MM.1S (cell line): ENCODE results near the gene VAV3.
"Not testable (repeated sequence)": the region's sequence is repeated elsewhere in the genome, so short reads cannot be mapped to it uniquely, and the experiment has no call there.

ENCODE experiments used
- DNase-seq: peaks from one replicate; pipeline ENCODE4 v3.0.0-alpha.2; 2015
- H2AFZ ChIP-seq: fragments of 300-600 bp; sonication (generic); 2 replicates; pipeline ENCODE4 v1.6.0; 2016; ENCODE audit warnings: antibody characterized with exemption, low read length
- H3F3A ChIP-seq: fragments of 300-600 bp; sonication (generic); 2 replicates; pipeline ENCODE4 v1.6.1; 2016; ENCODE audit warnings: mild to moderate bottlenecking, antibody characterized with exemption, low read length, moderate library complexity, mixed read lengths; ENCODE audit not compliant: insufficient read depth
- H3K27ac ChIP-seq: fragments of 300-600 bp; sonication (generic); 2 replicates; pipeline ENCODE4 v1.5.1; 2016; ENCODE audit warnings: mild to moderate bottlenecking, low read length
- H3K27me3 ChIP-seq: fragments of 300-600 bp; sonication (generic); replicated peaks from 2 replicates; pipeline ENCODE4 v1.6.0; 2016; ENCODE audit warnings: low read length; ENCODE audit not compliant: insufficient read depth
- H3K36me3 ChIP-seq: fragments of 300-600 bp; sonication (generic); replicated peaks from 2 replicates; pipeline ENCODE4 v1.6.1; 2016; ENCODE audit warnings: mild to moderate bottlenecking, low read length, mixed read lengths; ENCODE audit not compliant: insufficient read depth
- H3K4me1 ChIP-seq: fragments of 300-600 bp; sonication (generic); 2 replicates; pipeline ENCODE4 v1.6.1; 2016; ENCODE audit warnings: low read length, mixed read lengths
- H3K4me2 ChIP-seq: fragments of 300-600 bp; sonication (generic); 2 replicates; pipeline ENCODE4 v1.6.0; 2016; ENCODE audit warnings: low read depth, low read length
- H3K4me3 ChIP-seq: fragments of 300-600 bp; sonication (generic); 2 replicates; pipeline ENCODE4 v1.5.1; 2016; ENCODE audit warnings: low read length, mixed read lengths
- H3K79me2 ChIP-seq: fragments of 300-600 bp; sonication (generic); 2 replicates; pipeline ENCODE4 v1.6.1; 2016; ENCODE audit warnings: mixed run types, low read length, mixed read lengths
- H3K9ac ChIP-seq: fragments of 300-600 bp; sonication (generic); 2 replicates; pipeline ENCODE4 v1.6.1; 2016; ENCODE audit warnings: low read length, mixed read lengths
- H3K9me2 ChIP-seq: fragments of 300-600 bp; sonication (generic); replicated peaks from 2 replicates; pipeline ENCODE4 v1.6.1; 2016; ENCODE audit warnings: mild to moderate bottlenecking, low read length, mixed read lengths; ENCODE audit not compliant: insufficient read depth
- H3K9me3 ChIP-seq: fragments of 300-600 bp; sonication (generic); replicated peaks from 2 replicates; pipeline ENCODE4 v1.6.1; 2016; ENCODE audit warnings: mild to moderate bottlenecking, low read length, mixed read lengths; ENCODE audit not compliant: insufficient read depth
- H4K20me1 ChIP-seq: fragments of 300-600 bp; sonication (generic); 2 replicates; pipeline ENCODE4 v1.6.1; 2016; ENCODE audit warnings: mild to moderate bottlenecking, low read length, moderate library complexity, mixed read lengths; ENCODE audit not compliant: insufficient read depth
- EZH2 ChIP-seq: fragments of 300-600 bp; sonication (generic); optimal IDR thresholded peaks from 2 replicates; pipeline ENCODE3; 2017; ENCODE audit warnings: low read depth, mild to moderate bottlenecking, antibody characterized with exemption, low read length, mixed read lengths
- EZH2phosphoT487 ChIP-seq: fragments of 300-600 bp; sonication (generic); IDR thresholded peaks from 2 replicates; pipeline ENCODE4 v1.6.1; 2018; ENCODE audit warnings: antibody characterized with exemption, low read length
- TF ChIP-seq, protein P1 (sequence below): fragments of 300-600 bp; sonication (generic); IDR thresholded peaks from 2 replicates; pipeline ENCODE4 v1.5.1; 2016; ENCODE audit warnings: antibody characterized with exemption, low read length, mixed read lengths

The VAV3 gene

GRCh38 chr1:107704911-107705310 lies 260.1 kb downstream of the VAV3 start:
- Histone ChIP-seq H3K4me2 (no peak overlapping the region), H3K36me3 (no peaks in the 10 kb centered on the region), H3F3A (peaks cover 16% of the 10 kb centered on the region), H3K27me3 (no peaks in the 10 kb centered on the region), H3K4me1 (peaks cover 33% of the 10 kb centered on the region), H3K9me2 (no peaks in the 10 kb centered on the region), H3K27ac (no peak overlapping the region), H4K20me1 (no peaks in the 10 kb centered on the region), H2AFZ (no peak overlapping the region), H3K79me2 (no peaks in the 10 kb centered on the region), H3K9me3 (no peaks in the 10 kb centered on the region), H3K9ac (no peak overlapping the region), H3K4me3 (no peak overlapping the region)
- TF ChIP-seq, protein P1, sequence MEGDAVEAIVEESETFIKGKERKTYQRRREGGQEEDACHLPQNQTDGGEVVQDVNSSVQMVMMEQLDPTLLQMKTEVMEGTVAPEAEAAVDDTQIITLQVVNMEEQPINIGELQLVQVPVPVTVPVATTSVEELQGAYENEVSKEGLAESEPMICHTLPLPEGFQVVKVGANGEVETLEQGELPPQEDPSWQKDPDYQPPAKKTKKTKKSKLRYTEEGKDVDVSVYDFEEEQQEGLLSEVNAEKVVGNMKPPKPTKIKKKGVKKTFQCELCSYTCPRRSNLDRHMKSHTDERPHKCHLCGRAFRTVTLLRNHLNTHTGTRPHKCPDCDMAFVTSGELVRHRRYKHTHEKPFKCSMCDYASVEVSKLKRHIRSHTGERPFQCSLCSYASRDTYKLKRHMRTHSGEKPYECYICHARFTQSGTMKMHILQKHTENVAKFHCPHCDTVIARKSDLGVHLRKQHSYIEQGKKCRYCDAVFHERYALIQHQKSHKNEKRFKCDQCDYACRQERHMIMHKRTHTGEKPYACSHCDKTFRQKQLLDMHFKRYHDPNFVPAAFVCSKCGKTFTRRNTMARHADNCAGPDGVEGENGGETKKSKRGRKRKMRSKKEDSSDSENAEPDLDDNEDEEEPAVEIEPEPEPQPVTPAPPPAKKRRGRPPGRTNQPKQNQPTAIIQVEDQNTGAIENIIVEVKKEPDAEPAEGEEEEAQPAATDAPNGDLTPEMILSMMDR = no peak
- no peak for TF ChIP-seq EZH2
- TF ChIP-seq EZH2phosphoT487 = no peak
- no peak for DNase-seq

DNA sequence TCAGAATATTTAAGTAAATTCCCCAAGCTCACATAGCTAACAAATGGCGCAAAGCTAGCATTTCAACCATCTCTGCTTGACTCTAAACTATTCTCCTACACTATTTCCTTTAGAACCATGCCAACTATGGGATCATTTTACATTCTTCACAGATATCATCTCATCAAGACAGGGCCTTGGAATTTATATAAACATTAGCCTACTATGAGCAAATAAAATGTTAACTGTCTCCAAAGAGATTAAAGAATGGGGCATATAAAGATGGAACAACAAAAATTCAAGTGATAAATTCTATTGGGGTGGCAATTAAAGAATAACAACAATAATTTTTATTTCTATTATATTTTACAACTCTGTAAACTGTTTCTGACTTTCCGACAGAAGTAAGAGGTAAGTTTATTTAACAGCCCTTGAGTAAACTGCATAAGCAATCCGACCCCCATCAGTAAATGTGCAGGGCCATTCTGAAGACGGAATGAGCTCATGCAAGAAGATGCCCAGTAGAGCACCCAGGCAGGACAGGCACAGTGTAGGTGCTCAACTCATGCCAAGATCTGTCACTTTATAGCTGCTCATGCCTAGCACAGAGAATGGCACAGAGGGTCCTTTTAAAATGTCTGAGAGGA lies 261.9 kb downstream of the VAV3 start:
- Histone ChIP-seq H3F3A (peaks cover 16% of the 10 kb centered on the region), H3K27me3 (no peaks in the 10 kb centered on the region), H3K4me3 (no peak overlapping the region), H3K9me2 (no peaks in the 10 kb centered on the region), H2AFZ (no peak overlapping the region), H3K9ac (no peak overlapping the region), H4K20me1 (no peaks in the 10 kb centered on the region), H3K9me3 (no peaks in the 10 kb centered on the region), H3K36me3 (no peaks in the 10 kb centered on the region), H3K27ac (no peak overlapping the region), H3K4me1 (peaks cover 29% of the 10 kb centered on the region), H3K4me2 (no peak overlapping the region), H3K79me2 (no peaks in the 10 kb centered on the region)
- DNase-seq = no peak
- TF ChIP-seq EZH2 = no peak
- TF ChIP-seq, protein P1 = no peak
- no peak for TF ChIP-seq EZH2phosphoT487

GRCh38 chr1:107700651-107701050 lies 264.3 kb downstream of the VAV3 start:
- not testable (repeated sequence) for H4K20me1 ChIP-seq, H3K9me3 ChIP-seq, H3K4me2 ChIP-seq, H3F3A ChIP-seq, H3K9ac ChIP-seq, H3K4me3 ChIP-seq, H3K27me3 ChIP-seq, H3K9me2 ChIP-seq, H2AFZ ChIP-seq, H3K4me1 ChIP-seq, DNase-seq, H3K36me3 ChIP-seq, H3K79me2 ChIP-seq, H3K27ac ChIP-seq

DNA sequence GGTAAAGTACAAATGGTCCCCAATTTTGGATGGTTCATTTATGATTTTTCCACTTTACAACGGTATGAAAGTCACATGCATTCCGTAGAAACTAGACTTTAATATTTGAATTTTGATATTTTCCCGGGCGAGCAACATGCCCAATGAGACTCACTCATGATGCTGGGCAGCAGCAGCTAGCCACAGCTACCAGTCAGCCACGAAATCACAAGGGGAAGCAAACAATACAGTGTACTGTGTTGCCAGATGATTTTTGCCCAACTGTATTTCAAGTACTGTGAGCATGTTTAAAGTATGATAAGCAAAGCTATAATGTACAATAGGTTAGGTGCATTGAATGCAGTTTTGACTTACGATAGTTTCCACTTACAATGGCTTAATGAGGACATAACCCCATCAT lies 266.8 kb downstream of the VAV3 start:
- H4K20me1 ChIP-seq = no peaks in the 10 kb centered on the region

More for the DNA sequence above, 266.8 kb downstream of the VAV3 start:
- Histone ChIP-seq H3K9ac (no peak overlapping the region), H3K9me2 (no peaks in the 10 kb centered on the region), H3K9me3 (no peaks in the 10 kb centered on the region), H3K36me3 (no peaks in the 10 kb centered on the region), H3K27me3 (no peaks in the 10 kb centered on the region), H3K27ac (no peak overlapping the region), H3K4me3 (no peak overlapping the region), H3K79me2 (no peaks in the 10 kb centered on the region), H3F3A (no peaks in the 10 kb centered on the region), H3K4me2 (no peak overlapping the region), H2AFZ (no peak overlapping the region), H3K4me1 (no peaks in the 10 kb centered on the region)
- TF ChIP-seq, protein P1 = no peak
- TF ChIP-seq EZH2phosphoT487 = no peak
- no peak for TF ChIP-seq EZH2
- no peak for DNase-seq
